ENCODE results near the gene RAP1A. TPM values are rescaled to one million over a fixed set of nuclear protein-coding genes. Genes with fewer than 3 reads are reported as not detected.

RAP1A gene
- polyA plus RNA-seq, 1 donor (not counting 4 experiments of a cell fraction or from before 2014, with no cell fraction given) = 70.3 TPM

- Histone ChIP-seq H3K4me1 (ENCODE audit: control insufficient read depth, extremely low read depth, insufficient read depth, low read length) (no peaks in the 10 kb centered on the region), H3K27me3 (ENCODE audit: control insufficient read depth, extremely low read depth, insufficient read depth, low read length) (no peaks in the 10 kb centered on the region), H3K27ac (ENCODE audit: control insufficient read depth, insufficient read depth, low read length) (no peak overlapping the region), H3K4me2 (ENCODE audit: control insufficient read depth, extremely low read depth, insufficient read depth, low read depth, low read length) (no peak overlapping the region), H3K9me1 (ENCODE audit: control insufficient read depth, extremely low read depth, insufficient read depth, low read length) (no peaks in the 10 kb centered on the region), H4K20me1 (ENCODE audit: control insufficient read depth, extremely low read depth, insufficient read depth, low read length) (no peaks in the 10 kb centered on the region), H3K9ac (ENCODE audit: control insufficient read depth, extremely low read depth, insufficient read depth, low read length) (no peak overlapping the region), H3K79me2 (ENCODE audit: control insufficient read depth, insufficient read depth, low read length) (no peaks in the 10 kb centered on the region), H3K36me3 (ENCODE audit: control insufficient read depth in 2 of 2, extremely low read depth in 1 of 2, insufficient read depth in 2 of 2, low read length in 2 of 2) (no peaks in the 10 kb centered on the region), H2AFZ (ENCODE audit: control insufficient read depth, low read length) (no peak overlapping the region), H3K4me3 (ENCODE audit: control insufficient read depth in 2 of 3, extremely low read depth in 1 of 3, insufficient read depth in 2 of 3, low read depth in 1 of 3, low read length in 3 of 3) (no peak overlapping the region), H3K9me3 (ENCODE audit: control insufficient read depth, low read depth, low read length) (no peaks in the 10 kb centered on the region)
- FAIRE-seq (no peak), DNase-seq (ENCODE audit: low read depth, low spot score) (no peak)
- no peak for TF ChIP-seq EZH2 (IDR thresholded peaks at IDR 0.05; ENCODE audit: low read length)
- TF ChIP-seq CTCF (optimal IDR thresholded peaks at IDR 0.05 in 1 of 3, IDR thresholded peaks at IDR 0.05 in 1 of 3, conservative IDR thresholded peaks at IDR 0.05 in 1 of 3; ENCODE audit: extremely low read depth in 1 of 3, insufficient read depth in 2 of 3, low read length in 3 of 3) = no peak
- dilution Hi-C loops (cut with MboI; ENCODE audit: extremely low pct_ligation_motif_present, low sequenced_read_pairs) = no loop called here
Measured at GRCh38 chr1:111585447-111586086, 34.0 kb upstream of the RAP1A start.

- TF ChIP-seq EZH2 (IDR thresholded peaks at IDR 0.05; ENCODE audit: low read length) = no peak
- TF ChIP-seq CTCF (optimal IDR thresholded peaks at IDR 0.05 in 1 of 3, IDR thresholded peaks at IDR 0.05 in 1 of 3, conservative IDR thresholded peaks at IDR 0.05 in 1 of 3; ENCODE audit: extremely low read depth in 1 of 3, insufficient read depth in 2 of 3, low read length in 3 of 3) = no peak
- no peaks in the 10 kb centered on the region for H3K4me1 ChIP-seq (ENCODE audit: control insufficient read depth, extremely low read depth, insufficient read depth, low read length)
- H3K4me3 ChIP-seq (ENCODE audit: control insufficient read depth in 2 of 3, extremely low read depth in 1 of 3, insufficient read depth in 2 of 3, low read depth in 1 of 3, low read length in 3 of 3) = no peak overlapping the region
- DNase-seq (ENCODE audit: low read depth, low spot score) (no peak), FAIRE-seq (no peak)
- no peaks in the 10 kb centered on the region for H3K9me3 ChIP-seq (ENCODE audit: control insufficient read depth, low read depth, low read length)
- no peaks in the 10 kb centered on the region for H4K20me1 ChIP-seq (ENCODE audit: control insufficient read depth, extremely low read depth, insufficient read depth, low read length)
- no peak overlapping the region for H3K9ac ChIP-seq (ENCODE audit: control insufficient read depth, extremely low read depth, insufficient read depth, low read length)
- no peaks in the 10 kb centered on the region for H3K27me3 ChIP-seq (ENCODE audit: control insufficient read depth, extremely low read depth, insufficient read depth, low read length)
- no peak overlapping the region for H3K27ac ChIP-seq (ENCODE audit: control insufficient read depth, insufficient read depth, low read length)
- H2AFZ ChIP-seq (ENCODE audit: control insufficient read depth, low read length) = no peak overlapping the region
- H3K36me3 ChIP-seq (ENCODE audit: control insufficient read depth in 2 of 2, extremely low read depth in 1 of 2, insufficient read depth in 2 of 2, low read length in 2 of 2) = no peaks in the 10 kb centered on the region
- dilution Hi-C loops (cut with MboI; ENCODE audit: extremely low pct_ligation_motif_present, low sequenced_read_pairs) = no loop called here
- no peaks in the 10 kb centered on the region for H3K9me1 ChIP-seq (ENCODE audit: control insufficient read depth, extremely low read depth, insufficient read depth, low read length)
- no peak overlapping the region for H3K4me2 ChIP-seq (ENCODE audit: control insufficient read depth, extremely low read depth, insufficient read depth, low read depth, low read length)
- H3K79me2 ChIP-seq (ENCODE audit: control insufficient read depth, insufficient read depth, low read length) = no peaks in the 10 kb centered on the region
Measured at GRCh38 chr1:111586112-111586511, 33.5 kb upstream of the RAP1A start.
